Neuronal stem cell (in vitro differentiated cells): ENCODE measurements around the gene OTOF.
A peak's percentile ranks its signal among the peaks of the same experiment; 100 is the strongest.

ENCODE experiments used
- DNase-seq: peaks from one replicate; pipeline ENCODE4 v3.0.0-alpha.2; 2013; ENCODE audit warnings: low spot score
- H2AFZ ChIP-seq: one replicate; pipeline ENCODE4 v1.6.1; 2013; ENCODE audit warnings: mild to moderate bottlenecking, low read length, inconsistent platforms
- H2AK5ac ChIP-seq: 2 replicates; pipeline ENCODE4 v1.6.1; 2013; ENCODE audit warnings: low read depth, mild to moderate bottlenecking, inconsistent platforms, low read length, moderate library complexity, mixed read lengths
- H2BK120ac ChIP-seq: 2 replicates; pipeline ENCODE4 v1.6.1; 2013; ENCODE audit warnings: low read depth, mild to moderate bottlenecking, inconsistent platforms, low read length, moderate library complexity, mixed read lengths
- H2BK12ac ChIP-seq: one replicate; pipeline ENCODE4 v1.6.1; 2013; ENCODE audit warnings: low read length, inconsistent platforms
- H2BK15ac ChIP-seq: 2 replicates; pipeline ENCODE4 v1.6.1; 2013; ENCODE audit warnings: mild to moderate bottlenecking, low read length, inconsistent platforms, mixed read lengths
- H2BK5ac ChIP-seq: one replicate; pipeline ENCODE4 v1.6.1; 2013; ENCODE audit warnings: inconsistent platforms, mild to moderate bottlenecking, low read length, moderate library complexity
- H3K14ac ChIP-seq: one replicate; pipeline ENCODE4 v1.6.1; 2013; ENCODE audit warnings: low read length, inconsistent platforms
- H3K18ac ChIP-seq: 2 replicates; pipeline ENCODE4 v1.6.1; 2013; ENCODE audit warnings: low read length, inconsistent platforms
- H3K23ac ChIP-seq: 2 replicates; pipeline ENCODE4 v1.6.1; 2013; ENCODE audit warnings: low read depth, mild to moderate bottlenecking, mixed read lengths, low read length, inconsistent platforms; ENCODE audit not compliant: poor library complexity
- H3K27ac ChIP-seq: replicated peaks from 3 replicates; pipeline ENCODE4 v1.5.1; 2013; ENCODE audit warnings: low read length, inconsistent platforms
- H3K27me3 ChIP-seq, 3 experiments: 2 replicates each; pipeline ENCODE4 v1.6.1; 2013; ENCODE audit warnings: low read length in 3 of 3, mild to moderate bottlenecking in 2 of 3, inconsistent platforms in 1 of 3, low read depth in 1 of 3, mixed read lengths in 1 of 3, moderate library complexity in 1 of 3; ENCODE audit not compliant: control insufficient read depth in 3 of 3, insufficient read depth in 3 of 3
- H3K36me3 ChIP-seq, 2 donors: replicated peaks in 1 of 2; 2 replicates each; pipeline ENCODE4 v1.6.1; 2013; ENCODE audit warnings: low read length in 2 of 2; ENCODE audit not compliant: control insufficient read depth in 2 of 2, insufficient read depth in 2 of 2
- H3K4ac ChIP-seq: 2 replicates; pipeline ENCODE4 v1.6.1; 2013; ENCODE audit warnings: inconsistent platforms, mild to moderate bottlenecking, low read length, moderate library complexity
- H3K4me1 ChIP-seq, 2 donors: 1 replicate in 1 of 2; 2 replicates in 1 of 2; pipeline ENCODE4 v1.6.1; 2013; ENCODE audit warnings: low read length in 2 of 2, low read depth in 1 of 2; ENCODE audit not compliant: control insufficient read depth in 2 of 2, insufficient read depth in 1 of 2
- H3K4me2 ChIP-seq: one replicate; pipeline ENCODE4 v1.6.1; 2013; ENCODE audit warnings: mild to moderate bottlenecking, low read length, inconsistent platforms; ENCODE audit not compliant: insufficient read depth, poor library complexity, severe bottlenecking
- H3K4me3 ChIP-seq, 2 donors: 2 replicates each; pipeline ENCODE4 v1.5.1; 2013; ENCODE audit warnings: low read length in 2 of 2, mild to moderate bottlenecking in 2 of 2, inconsistent platforms in 1 of 2, moderate library complexity in 1 of 2
- H3K79me1 ChIP-seq: one replicate; pipeline ENCODE4 v1.6.1; 2013; ENCODE audit warnings: low read depth, mild to moderate bottlenecking, inconsistent platforms, low read length, moderate library complexity
- H3K9ac ChIP-seq: one replicate; pipeline ENCODE4 v1.6.1; 2013; ENCODE audit warnings: mild to moderate bottlenecking, low read depth, low read length, inconsistent platforms; ENCODE audit not compliant: poor library complexity
- H3K9me3 ChIP-seq, 2 donors: replicated peaks in 1 of 2; 2 replicates each; pipeline versions ENCODE3 to v1.6.1; 2013; ENCODE audit warnings: low read length in 2 of 2, mild to moderate bottlenecking in 2 of 2, inconsistent platforms in 1 of 2, low read depth in 1 of 2, mixed read lengths in 1 of 2, moderate library complexity in 1 of 2; ENCODE audit not compliant: control insufficient read depth in 2 of 2, insufficient read depth in 1 of 2
- H4K8ac ChIP-seq: one replicate; pipeline ENCODE4 v1.6.1; 2013; ENCODE audit warnings: low read depth, mild to moderate bottlenecking, inconsistent platforms, low read length, moderate library complexity
- H4K91ac ChIP-seq: one replicate; pipeline ENCODE4 v1.6.1; 2013; ENCODE audit warnings: low read length, low read depth, mild to moderate bottlenecking, inconsistent platforms; ENCODE audit not compliant: poor library complexity
- WGBS, 2 donors: extraction: QIAGEN DNeasy Blood & Tissue Kit; methylation state at CpG; one replicate each; pipeline ENCODE4 v1.1.7; 2013; ENCODE audit warnings: missing lambda C conversion rate in 2 of 2, mixed read lengths in 1 of 2; ENCODE audit not compliant: insufficient read length in 2 of 2, insufficient replicate concordance in 1 of 2; ENCODE audit errors: extremely low coverage in 2 of 2; 5-methylcytosine and 5-hydroxymethylcytosine counted together

OTOF gene

DNA sequence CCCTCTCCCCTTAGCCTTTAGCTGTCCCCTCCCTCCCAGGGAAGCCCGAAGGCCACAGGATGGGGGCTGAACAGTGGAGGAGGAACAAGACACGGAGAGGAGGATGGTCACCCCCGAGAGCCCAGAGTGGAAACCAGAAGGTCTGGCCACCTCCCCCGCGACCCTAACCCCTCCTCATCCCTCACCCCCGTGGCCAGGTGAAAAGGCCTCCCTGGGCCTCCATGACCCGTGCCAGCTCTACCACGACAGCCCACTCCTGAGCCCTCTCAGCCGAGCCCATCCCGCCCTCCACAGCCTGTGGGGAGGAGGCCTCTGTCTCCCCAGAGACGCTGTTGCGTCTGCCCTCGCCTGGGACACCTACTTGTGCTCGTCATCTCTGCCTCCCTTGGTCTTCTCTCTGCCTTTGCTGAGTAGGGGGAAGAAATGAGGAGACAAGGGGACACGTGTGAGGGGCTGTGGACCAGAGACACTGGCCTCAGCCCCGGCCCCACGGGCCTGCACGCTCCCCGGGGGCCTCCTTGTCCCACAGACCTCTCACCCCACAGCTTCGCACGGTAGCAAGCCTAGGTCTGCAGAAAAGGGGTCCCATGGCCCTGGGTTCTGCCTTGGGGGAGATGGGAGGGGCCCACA lies 32.5 kb upstream of the OTOF start:
- no peak overlapping the region for H3K27ac ChIP-seq
- peak overlapping the region; percentile 11 for H3K23ac ChIP-seq
- H3K79me1 ChIP-seq = no peaks in the 10 kb centered on the region
- no peak overlapping the region for H3K9ac ChIP-seq
- peaks cover 0 to 4% of the 10 kb centered on the region in 2 donors for H3K9me3 ChIP-seq
- no peak overlapping the region for H3K4me2 ChIP-seq
- H2BK12ac ChIP-seq = peak overlapping the region; percentile 0
- no peak overlapping the region for H2BK5ac ChIP-seq
- WGBS, 2 donors = no CpG with 5 or more reads among the region's 21 CpGs
- peak overlapping the region; percentile 19 for H2BK15ac ChIP-seq
- no peak overlapping the region for H4K8ac ChIP-seq
- H3K4me3 ChIP-seq = no peak overlapping the region
- peak overlapping the region; percentile 33 for H2AK5ac ChIP-seq
- no peak overlapping the region for H2AFZ ChIP-seq
- no peak overlapping the region for H3K14ac ChIP-seq
- H3K4ac ChIP-seq = no peak overlapping the region
- H4K91ac ChIP-seq = no peak overlapping the region
- DNase-seq = no peak
- peaks cover 0 to 12% of the 10 kb centered on the region in 2 donors for H3K4me1 ChIP-seq
- no peak overlapping the region for H2BK120ac ChIP-seq
- H3K27me3 ChIP-seq = peaks cover 0 to 14% (median 0%) of the 10 kb centered on the region in 3 experiments
- peak overlapping the region; percentile 11 for H3K18ac ChIP-seq
- no peaks in the 10 kb centered on the region for H3K36me3 ChIP-seq

DNA sequence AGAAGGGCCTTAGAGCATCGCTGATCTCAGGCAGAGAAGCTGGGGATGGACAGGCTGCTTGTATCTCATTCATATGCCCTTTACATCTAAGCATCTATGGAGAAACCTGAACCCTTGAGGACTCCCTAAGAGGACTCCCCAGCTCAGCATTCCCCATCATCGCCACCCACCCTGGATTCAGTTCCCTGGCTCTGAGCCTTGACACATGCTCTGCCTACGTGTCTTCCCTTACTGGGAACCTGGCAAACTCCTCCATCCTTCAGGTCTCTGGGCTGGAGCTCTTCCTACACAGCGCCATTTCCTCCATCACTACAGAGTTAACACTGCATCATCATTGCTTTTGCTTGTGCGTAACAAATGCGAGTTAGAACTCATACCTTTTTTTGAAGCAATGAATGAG lies 31.2 kb upstream of the OTOF start:
- no peak overlapping the region for H3K4me2 ChIP-seq
- no peak for DNase-seq
- H2BK120ac ChIP-seq = no peak overlapping the region
- H3K79me1 ChIP-seq = no peaks in the 10 kb centered on the region
- H3K23ac ChIP-seq = no peak overlapping the region
- no peak overlapping the region for H2BK15ac ChIP-seq
- no peak overlapping the region for H4K91ac ChIP-seq
- no peak overlapping the region for H2BK5ac ChIP-seq
- H3K14ac ChIP-seq = no peak overlapping the region
- no peak overlapping the region for H3K27ac ChIP-seq
- H3K4me1 ChIP-seq = peaks cover 0 to 21% of the 10 kb centered on the region in 2 donors
- H2AK5ac ChIP-seq = no peak overlapping the region
- H2BK12ac ChIP-seq = no peak overlapping the region
- H3K36me3 ChIP-seq = no peaks in the 10 kb centered on the region
- H3K9me3 ChIP-seq = peaks cover 1 to 12% of the 10 kb centered on the region in 2 donors
- peaks cover 0 to 8% (median 8%) of the 10 kb centered on the region in 3 experiments for H3K27me3 ChIP-seq
- no peak overlapping the region for H2AFZ ChIP-seq
- no peak overlapping the region for H3K4ac ChIP-seq
- H3K4me3 ChIP-seq = no peak overlapping the region
- no CpG with 5 or more reads among the region's 6 CpGs for WGBS, 2 donors
- H3K18ac ChIP-seq = no peak overlapping the region
- H3K9ac ChIP-seq = no peak overlapping the region
- H4K8ac ChIP-seq = no peak overlapping the region

- Histone ChIP-seq H4K8ac (no peak overlapping the region), H3K23ac (no peak overlapping the region)
- no CpG with 5 or more reads among the region's 5 CpGs for WGBS, 2 donors
Observed at GRCh38 chr2:26507932-26508331, 30.0 kb upstream of the OTOF start.

DNA sequence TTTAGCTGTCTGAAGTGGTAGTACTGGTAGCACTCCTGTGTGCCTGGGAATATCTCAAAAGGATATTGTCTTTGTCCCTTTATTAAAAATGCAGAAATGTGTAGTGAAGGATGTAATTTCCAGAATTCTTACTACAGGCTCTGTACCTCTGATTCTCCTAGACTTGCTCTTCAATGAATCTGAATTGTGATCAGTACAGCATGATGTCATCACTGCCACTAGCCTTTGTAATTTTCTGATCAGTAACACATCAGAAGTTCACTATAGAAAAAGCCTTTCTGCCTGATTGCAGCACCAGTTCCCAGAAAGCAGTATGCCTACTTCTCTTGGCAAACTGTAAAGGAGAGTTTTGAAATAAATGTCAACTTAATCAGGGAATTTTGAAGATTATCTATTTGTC lies 29.2 kb upstream of the OTOF start:
- DNase-seq = no peak
- no peak overlapping the region for H2BK5ac ChIP-seq

More at GRCh38 chr2:26507932-26508331, 30.0 kb upstream of the OTOF start:
- H3K9ac ChIP-seq = no peak overlapping the region
- H3K27ac ChIP-seq = no peak overlapping the region
- no peak overlapping the region for H3K4me3 ChIP-seq
- H3K27me3 ChIP-seq = peaks cover 0 to 11% (median 0%) of the 10 kb centered on the region in 3 experiments
- no peak overlapping the region for H2BK120ac ChIP-seq
- no peak overlapping the region for H2AFZ ChIP-seq
- no peak overlapping the region for H2BK5ac ChIP-seq
- no peak overlapping the region for H2BK15ac ChIP-seq
- no peak overlapping the region for H3K18ac ChIP-seq
- H3K4me2 ChIP-seq = no peak overlapping the region
- no peak overlapping the region for H4K91ac ChIP-seq
- no peak overlapping the region for H3K4ac ChIP-seq
- no peak for DNase-seq
- no peaks in the 10 kb centered on the region for H3K36me3 ChIP-seq
- peaks cover 1 to 12% of the 10 kb centered on the region in 2 donors for H3K9me3 ChIP-seq
- no peak overlapping the region for H2AK5ac ChIP-seq
- no peaks in the 10 kb centered on the region for H3K79me1 ChIP-seq
- no peak overlapping the region for H2BK12ac ChIP-seq
- no peak overlapping the region for H3K14ac ChIP-seq
- H3K4me1 ChIP-seq = peaks cover 4 to 21% of the 10 kb centered on the region in 2 donors

More for the DNA sequence above, 29.2 kb upstream of the OTOF start:
- Histone ChIP-seq H3K18ac (no peak overlapping the region), H3K79me1 (no peaks in the 10 kb centered on the region), H2AFZ (no peak overlapping the region), H3K23ac (no peak overlapping the region), H2BK12ac (no peak overlapping the region), H3K36me3 (no peaks in the 10 kb centered on the region), H3K4ac (no peak overlapping the region), H4K91ac (no peak overlapping the region), H2BK15ac (no peak overlapping the region), H3K9me3 (peaks cover 1 to 12% of the 10 kb centered on the region in 2 donors), H4K8ac (no peak overlapping the region), H2AK5ac (no peak overlapping the region), H3K4me2 (no peak overlapping the region), H3K4me1 (peaks cover 6 to 21% of the 10 kb centered on the region in 2 donors), H3K4me3 (no peak overlapping the region), H2BK120ac (no peak overlapping the region), H3K27me3 (peaks cover 0 to 11% (median 0%) of the 10 kb centered on the region in 3 experiments), H3K9ac (no peak overlapping the region), H3K27ac (no peak overlapping the region), H3K14ac (no peak overlapping the region)
